A673 (cell line): ENCODE measurements around the gene SDC4.

Experiments used
- EZH2 ChIP-seq: fragments of 200-600 bp; sonication (generic); IDR thresholded peaks from 2 replicates; pipeline ENCODE4 v1.6.1; 2017; ENCODE audit warnings: borderline replicate concordance, low read depth, mild to moderate bottlenecking, mixed read lengths, antibody characterized with exemption, low read length; ENCODE audit not compliant: poor library complexity, severe bottlenecking
- TF ChIP-seq, protein P1 (sequence below): fragments of 300-800, 200-600 bp; sonication (generic); conservative IDR thresholded peaks from 2 replicates; pipeline ENCODE4 v1.5.1; 2017; ENCODE audit warnings: low read depth, mild to moderate bottlenecking, antibody characterized with exemption, low read length, moderate library complexity, mixed read lengths

DNA sequence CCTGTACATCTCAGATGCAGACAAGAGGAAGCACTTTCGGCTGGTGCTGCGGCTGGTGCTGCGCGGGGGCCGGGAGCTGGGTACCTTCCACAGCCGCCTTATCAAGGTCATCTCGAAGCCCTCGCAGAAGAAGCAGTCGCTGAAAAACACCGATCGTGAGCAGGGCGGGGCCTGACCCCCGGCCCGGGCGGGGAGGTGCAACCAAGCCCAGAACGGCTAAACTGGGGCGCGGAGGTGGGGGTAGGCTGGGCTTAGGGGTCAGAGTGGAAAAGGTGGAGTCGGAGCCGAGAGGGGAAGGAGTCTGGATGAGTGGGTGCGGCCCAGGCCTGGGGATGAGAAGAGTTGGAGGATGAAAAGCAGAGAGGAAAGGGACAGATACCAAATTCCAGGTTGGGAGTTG lies 36.0 kb downstream of the SDC4 start:
- TF ChIP-seq, protein P1, sequence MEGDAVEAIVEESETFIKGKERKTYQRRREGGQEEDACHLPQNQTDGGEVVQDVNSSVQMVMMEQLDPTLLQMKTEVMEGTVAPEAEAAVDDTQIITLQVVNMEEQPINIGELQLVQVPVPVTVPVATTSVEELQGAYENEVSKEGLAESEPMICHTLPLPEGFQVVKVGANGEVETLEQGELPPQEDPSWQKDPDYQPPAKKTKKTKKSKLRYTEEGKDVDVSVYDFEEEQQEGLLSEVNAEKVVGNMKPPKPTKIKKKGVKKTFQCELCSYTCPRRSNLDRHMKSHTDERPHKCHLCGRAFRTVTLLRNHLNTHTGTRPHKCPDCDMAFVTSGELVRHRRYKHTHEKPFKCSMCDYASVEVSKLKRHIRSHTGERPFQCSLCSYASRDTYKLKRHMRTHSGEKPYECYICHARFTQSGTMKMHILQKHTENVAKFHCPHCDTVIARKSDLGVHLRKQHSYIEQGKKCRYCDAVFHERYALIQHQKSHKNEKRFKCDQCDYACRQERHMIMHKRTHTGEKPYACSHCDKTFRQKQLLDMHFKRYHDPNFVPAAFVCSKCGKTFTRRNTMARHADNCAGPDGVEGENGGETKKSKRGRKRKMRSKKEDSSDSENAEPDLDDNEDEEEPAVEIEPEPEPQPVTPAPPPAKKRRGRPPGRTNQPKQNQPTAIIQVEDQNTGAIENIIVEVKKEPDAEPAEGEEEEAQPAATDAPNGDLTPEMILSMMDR: no peak
- TF ChIP-seq EZH2: no peak
